Raji (cell line): Measurements from ENCODE around the gene GRB10.

Experiments
- POLR2A ChIP-seq: IDR thresholded peaks from 2 replicates; pipeline ENCODE4 v1.6.1; 2011; ENCODE audit warnings: low read depth, low read length, control low read depth; ENCODE audit not compliant: insufficient read depth

GRB10 gene

GRCh38 chr7:50673096-50673495 lies 109.6 kb downstream of the GRB10 start:
- TF ChIP-seq POLR2A, result no peak

GRCh38 chr7:50672045-50672444 lies 110.7 kb downstream of the GRB10 start:
- no peak for TF ChIP-seq POLR2A

GRCh38 chr7:50671386-50671785 lies 111.3 kb downstream of the GRB10 start:
- TF ChIP-seq POLR2A, result no peak

- TF ChIP-seq POLR2A, result no peak
Observed at GRCh38 chr7:50669890-50670289, 112.8 kb downstream of the GRB10 start.

GRCh38 chr7:50667789-50668226 lies 114.9 kb downstream of the GRB10 start:
- TF ChIP-seq POLR2A, result no peak

GRCh38 chr7:50667338-50667737 lies 115.4 kb downstream of the GRB10 start:
- no peak for TF ChIP-seq POLR2A

GRCh38 chr7:50666124-50666496 lies 116.6 kb downstream of the GRB10 start:
- TF ChIP-seq POLR2A, result no peak

GRCh38 chr7:50665403-50666123 lies 117.1 kb downstream of the GRB10 start:
- no peak for TF ChIP-seq POLR2A

- no peak for TF ChIP-seq POLR2A
Observed at GRCh38 chr7:50664937-50665336, 117.8 kb downstream of the GRB10 start.

GRCh38 chr7:50664461-50664922 lies 118.2 kb downstream of the GRB10 start:
- TF ChIP-seq POLR2A, result no peak

GRCh38 chr7:50663396-50664102 lies 119.1 kb downstream of the GRB10 start:
- no peak for TF ChIP-seq POLR2A

- TF ChIP-seq POLR2A, result no peak
Observed at GRCh38 chr7:50662996-50663395, 119.7 kb downstream of the GRB10 start.

- TF ChIP-seq POLR2A, result no peak
Observed at GRCh38 chr7:50662041-50662694, 120.5 kb downstream of the GRB10 start.

GRCh38 chr7:50661345-50662040 lies 121.2 kb downstream of the GRB10 start:
- no peak for TF ChIP-seq POLR2A

- no peak for TF ChIP-seq POLR2A
Observed at GRCh38 chr7:50660830-50661175, 121.9 kb downstream of the GRB10 start.

- no peak for TF ChIP-seq POLR2A
Observed at GRCh38 chr7:50660040-50660829, 122.5 kb downstream of the GRB10 start.
